Fibroblast of lung (primary cell): ENCODE data around the gene ADGRB3. TPM values are rescaled to one million over a fixed set of nuclear protein-coding genes. Genes with fewer than 3 reads are reported as not detected.

Experiments
- DNase-seq, 2 donors: peaks; one replicate each; pipeline versions ENCODE4 v3.0.0 to v3.0.0-alpha.2; 2010; ENCODE audit warnings: low read depth in 2 of 2
- H2AFZ ChIP-seq: 2 replicates; pipeline ENCODE4 v1.5.1; 2012; ENCODE audit warnings: low read length, control low read depth, inconsistent platforms
- H3K27ac ChIP-seq: 2 replicates; pipeline ENCODE4 v1.5.1; 2011; ENCODE audit warnings: low read length, control low read depth; ENCODE audit not compliant: insufficient read depth
- H3K27me3 ChIP-seq: 2 replicates; pipeline ENCODE4 v1.5.1; 2011; ENCODE audit warnings: mild to moderate bottlenecking, low read length; ENCODE audit not compliant: control insufficient read depth, insufficient read depth
- H3K36me3 ChIP-seq: 2 replicates; pipeline ENCODE4 v1.5.1; 2011; ENCODE audit warnings: low read length; ENCODE audit not compliant: control insufficient read depth, insufficient read depth
- H3K4me1 ChIP-seq: 2 replicates; pipeline ENCODE4 v1.5.1; 2011; ENCODE audit warnings: low read length; ENCODE audit not compliant: control insufficient read depth, insufficient read depth; ENCODE audit errors: extremely low read depth
- H3K4me2 ChIP-seq: 2 replicates; pipeline ENCODE4 v1.5.1; 2011; ENCODE audit warnings: low read length, control low read depth; ENCODE audit not compliant: insufficient read depth; ENCODE audit errors: extremely low read depth
- H3K4me3 ChIP-seq, 4 experiments: fragments of 200-600 bp in 1 of 4; sonication (generic) in 1 of 4; replicated peaks in 1 of 4; 2 replicates each; pipeline ENCODE4 v1.5.1; 2011 to 2016; ENCODE audit warnings: low read length in 4 of 4, low read depth in 3 of 4, mild to moderate bottlenecking in 3 of 4, control low read depth in 2 of 4, inconsistent platforms in 1 of 4, mixed read lengths in 1 of 4; ENCODE audit not compliant: insufficient read depth in 1 of 4; ENCODE audit errors: control extremely low read depth in 1 of 4
- H3K79me2 ChIP-seq: 2 replicates; pipeline ENCODE4 v1.5.1; 2012; ENCODE audit warnings: mild to moderate bottlenecking, low read length, inconsistent platforms; ENCODE audit not compliant: control insufficient read depth, insufficient read depth
- H3K9ac ChIP-seq: 2 replicates; pipeline ENCODE4 v1.5.1; 2011; ENCODE audit warnings: mild to moderate bottlenecking, low read length, control low read depth; ENCODE audit not compliant: insufficient read depth
- H3K9me3 ChIP-seq: 2 replicates; pipeline ENCODE4 v1.5.1; 2012; ENCODE audit warnings: low read depth, low read length; ENCODE audit not compliant: control insufficient read depth, insufficient read depth
- H4K20me1 ChIP-seq: 2 replicates; pipeline ENCODE4 v1.5.1; 2011; ENCODE audit warnings: low read length; ENCODE audit not compliant: control insufficient read depth, insufficient read depth; ENCODE audit errors: extremely low read depth
- EZH2 ChIP-seq: IDR thresholded peaks from 2 replicates; pipeline ENCODE4 v1.5.1; 2012; ENCODE audit warnings: low read length, control low read depth, mild to moderate bottlenecking; ENCODE audit errors: missing control alignments
- polyA plus RNA-seq, 2 donors: library from polyadenylated mRNA; depleted of rRNA in 1 of 2; stranded (reverse) in 1 of 2; unstranded in 1 of 2; fragments of >200 nt; gene quantifications; 2 replicates each; pipeline ENCODE4 v1.2.1, GENCODE V29; 2011 to 2012; ENCODE audit warnings: missing spikeins in 1 of 2
- total RNA-seq: library from RNA; depleted of rRNA; stranded (reverse); fragments of >200 nt; gene quantifications from 2 replicates; pipeline ENCODE4 v1.2.1, GENCODE V29; 2014
- TF ChIP-seq, protein P1 (sequence below), 2 donors: IDR thresholded peaks in 1 of 2; conservative IDR thresholded peaks in 1 of 2; 1 replicate in 1 of 2; 2 replicates in 1 of 2; pipeline ENCODE4 v1.5.1; 2011 to 2012; ENCODE audit warnings: low read length in 2 of 2, control low read depth in 1 of 2, inconsistent platforms in 1 of 2, low read depth in 1 of 2, mild to moderate bottlenecking in 1 of 2

ADGRB3 gene
- total and polyA plus RNA-seq, 2 donors (not counting 1 experiment from before 2014, with no cell fraction given), result 0.33 TPM; not detected in 1

DNA sequence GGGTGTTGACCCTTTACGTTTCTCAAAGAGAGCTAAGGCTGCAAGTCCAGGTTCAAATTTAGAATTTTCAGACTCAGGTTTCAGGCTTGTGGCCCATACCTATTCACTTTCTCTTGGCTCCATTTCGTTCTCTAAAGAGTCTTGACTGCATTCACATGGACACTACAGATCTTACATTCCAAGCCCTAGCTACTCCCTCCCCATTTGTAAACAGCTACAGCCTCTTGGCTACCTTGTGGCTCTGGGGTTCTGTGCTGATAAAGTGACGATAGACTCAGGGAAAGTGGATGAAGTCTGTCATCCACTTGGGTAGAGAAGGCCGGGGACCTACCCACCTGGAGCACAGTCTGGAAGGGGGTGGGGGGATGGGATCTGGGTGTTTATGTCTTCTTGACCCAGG, 658.4 kb downstream of the ADGRB3 start:
- Histone ChIP-seq H3K27ac (no peak overlapping the region), H3K4me3 (no peak overlapping the region), H3K4me1 (no peaks in the 10 kb centered on the region), H3K9ac (no peak overlapping the region), H3K4me2 (no peak overlapping the region), H3K36me3 (no peaks in the 10 kb centered on the region), H3K9me3 (no peaks in the 10 kb centered on the region), H4K20me1 (no peaks in the 10 kb centered on the region), H3K27me3 (no peaks in the 10 kb centered on the region), H2AFZ (no peak overlapping the region), H3K79me2 (no peaks in the 10 kb centered on the region)
- no peak for DNase-seq
- TF ChIP-seq, protein P1, sequence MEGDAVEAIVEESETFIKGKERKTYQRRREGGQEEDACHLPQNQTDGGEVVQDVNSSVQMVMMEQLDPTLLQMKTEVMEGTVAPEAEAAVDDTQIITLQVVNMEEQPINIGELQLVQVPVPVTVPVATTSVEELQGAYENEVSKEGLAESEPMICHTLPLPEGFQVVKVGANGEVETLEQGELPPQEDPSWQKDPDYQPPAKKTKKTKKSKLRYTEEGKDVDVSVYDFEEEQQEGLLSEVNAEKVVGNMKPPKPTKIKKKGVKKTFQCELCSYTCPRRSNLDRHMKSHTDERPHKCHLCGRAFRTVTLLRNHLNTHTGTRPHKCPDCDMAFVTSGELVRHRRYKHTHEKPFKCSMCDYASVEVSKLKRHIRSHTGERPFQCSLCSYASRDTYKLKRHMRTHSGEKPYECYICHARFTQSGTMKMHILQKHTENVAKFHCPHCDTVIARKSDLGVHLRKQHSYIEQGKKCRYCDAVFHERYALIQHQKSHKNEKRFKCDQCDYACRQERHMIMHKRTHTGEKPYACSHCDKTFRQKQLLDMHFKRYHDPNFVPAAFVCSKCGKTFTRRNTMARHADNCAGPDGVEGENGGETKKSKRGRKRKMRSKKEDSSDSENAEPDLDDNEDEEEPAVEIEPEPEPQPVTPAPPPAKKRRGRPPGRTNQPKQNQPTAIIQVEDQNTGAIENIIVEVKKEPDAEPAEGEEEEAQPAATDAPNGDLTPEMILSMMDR (conservative IDR thresholded peaks at IDR 0.05 in 1 of 2, IDR thresholded peaks at IDR 0.05 in 1 of 2; ENCODE audit: low read depth in 1 of 2, low read length in 2 of 2), result no peak
- TF ChIP-seq EZH2, result no peak

DNA sequence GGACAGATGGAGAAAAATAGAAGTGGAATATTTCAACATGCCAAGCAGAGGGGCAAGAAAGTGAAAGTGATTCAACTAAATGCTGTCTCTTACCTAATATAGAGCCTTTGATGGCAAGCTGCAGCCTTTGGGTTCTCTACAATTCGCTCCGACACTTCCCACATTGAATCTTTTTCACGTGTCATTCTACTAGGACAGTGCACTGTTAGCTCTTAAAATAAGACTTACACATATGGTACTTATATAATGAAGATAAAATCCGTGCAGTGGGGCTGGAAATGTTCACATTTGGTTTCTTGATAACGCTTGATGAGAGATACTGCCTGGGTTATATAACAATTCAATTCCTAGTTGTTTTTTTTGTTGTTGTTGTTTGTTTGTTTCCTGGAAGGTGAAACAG, 659.3 kb downstream of the ADGRB3 start:
- no peak overlapping the region for H3K4me3 ChIP-seq
- no peaks in the 10 kb centered on the region for H3K9me3 ChIP-seq
- no peak overlapping the region for H2AFZ ChIP-seq
- H3K4me1 ChIP-seq, result no peaks in the 10 kb centered on the region
- TF ChIP-seq EZH2, result no peak
- TF ChIP-seq, protein P1 (conservative IDR thresholded peaks at IDR 0.05 in 1 of 2, IDR thresholded peaks at IDR 0.05 in 1 of 2; ENCODE audit: low read depth in 1 of 2, low read length in 2 of 2), result no peak
- no peak overlapping the region for H3K4me2 ChIP-seq
- H3K27ac ChIP-seq, result no peak overlapping the region
- no peaks in the 10 kb centered on the region for H3K36me3 ChIP-seq
- H3K27me3 ChIP-seq, result no peaks in the 10 kb centered on the region
- no peak for DNase-seq
- no peak overlapping the region for H3K9ac ChIP-seq
- H3K79me2 ChIP-seq, result no peaks in the 10 kb centered on the region
- no peaks in the 10 kb centered on the region for H4K20me1 ChIP-seq

GRCh38 chr6:69294862-69295261, 659.8 kb downstream of the ADGRB3 start:
- Histone ChIP-seq H3K4me1 (no peaks in the 10 kb centered on the region), H3K9ac (no peak overlapping the region), H4K20me1 (no peaks in the 10 kb centered on the region), H3K4me2 (no peak overlapping the region), H3K27me3 (no peaks in the 10 kb centered on the region), H3K79me2 (no peaks in the 10 kb centered on the region), H3K27ac (no peak overlapping the region), H3K4me3 (no peak overlapping the region), H2AFZ (no peak overlapping the region), H3K9me3 (no peaks in the 10 kb centered on the region), H3K36me3 (no peaks in the 10 kb centered on the region)
- DNase-seq, result no peak
- TF ChIP-seq, protein P1 (conservative IDR thresholded peaks at IDR 0.05 in 1 of 2, IDR thresholded peaks at IDR 0.05 in 1 of 2; ENCODE audit: low read depth in 1 of 2, low read length in 2 of 2), result no peak
- TF ChIP-seq EZH2, result no peak
